B cell (primary cell): ENCODE measurements around the gene NPAS2. TPM values are rescaled to one million over a fixed set of nuclear protein-coding genes. Genes with fewer than 3 reads are reported as not detected.

Experiments used
- ATAC-seq: fragments of 200-7000 bp; cut with Tn5 transposase; one replicate; pipeline ENCODE4 v1.10.0; 2021; ENCODE audit warnings: low read depth, mild to moderate bottlenecking, moderate number of reproducible peaks, moderate library complexity
- CTCF ChIA-PET: fragments of 350-600 bp; sonication (Branson Sonifier 250); formaldehyde crosslinking; loops from one replicate; lab custom pipeline; 2021; ENCODE audit warnings: antibody characterized with exemption, inconsistent platforms; lab: Charles Lee
- POLR2A ChIA-PET: fragments of 350-600 bp; sonication (Branson Sonifier 250); formaldehyde crosslinking; loops from one replicate; lab custom pipeline; 2021; ENCODE audit warnings: antibody characterized with exemption; lab: Charles Lee
- DNase-seq: peaks from one replicate; pipeline ENCODE4 v3.0.0; 2013
- H2AFZ ChIP-seq: 2 replicates; pipeline ENCODE4 v1.6.1; 2012; ENCODE audit warnings: mild to moderate bottlenecking, low read depth, low read length; ENCODE audit not compliant: insufficient read depth, poor library complexity, severe bottlenecking
- H3K27ac ChIP-seq, 2 donors: 1 replicate in 1 of 2; 2 replicates in 1 of 2; pipeline ENCODE4 v1.5.1; 2012 to 2013; ENCODE audit warnings: low read length in 2 of 2, mild to moderate bottlenecking in 2 of 2, moderate library complexity in 1 of 2
- H3K27me3 ChIP-seq, 4 experiments: fragments of 200-600 bp in 1 of 4; sonication (generic) in 1 of 4; replicated peaks in 1 of 4; 1 replicate in 2 of 4; 2 replicates in 2 of 4; pipeline versions ENCODE4 v1.6.1 to v1.7.0; 2013 to 2016; ENCODE audit warnings: low read length in 3 of 4, mild to moderate bottlenecking in 2 of 4, mixed read lengths in 1 of 4, moderate library complexity in 1 of 4; ENCODE audit not compliant: insufficient read depth in 4 of 4, control insufficient read depth in 3 of 4; ENCODE audit errors: control extremely low read depth in 1 of 4
- H3K36me3 ChIP-seq, 2 experiments: replicated peaks in 1 of 2; 1 replicate in 1 of 2; 2 replicates in 1 of 2; pipeline versions ENCODE4 v1.6.1 to v1.7.1; 2013; ENCODE audit warnings: low read length in 1 of 2; ENCODE audit not compliant: insufficient read depth in 2 of 2, control insufficient read depth in 1 of 2; ENCODE audit errors: control extremely low read depth in 1 of 2, extremely low read depth in 1 of 2
- H3K4me1 ChIP-seq, 2 donors: fragments of 200-600 bp in 1 of 2; sonication (generic) in 1 of 2; 1 replicate in 1 of 2; 2 replicates in 1 of 2; pipeline versions ENCODE4 v1.5.1 to v1.6.1; 2013 to 2017; ENCODE audit warnings: low read length in 2 of 2; ENCODE audit not compliant: control insufficient read depth in 2 of 2, insufficient read depth in 2 of 2
- H3K4me2 ChIP-seq: replicated peaks from 2 replicates; pipeline ENCODE3; 2012; ENCODE audit warnings: mild to moderate bottlenecking, low read depth, low read length; ENCODE audit not compliant: poor library complexity, severe bottlenecking
- H3K4me3 ChIP-seq, 5 experiments: fragments of 200-600 bp in 1 of 5; sonication (generic) in 1 of 5; 1 replicate in 3 of 5; 2 replicates in 2 of 5; pipeline versions ENCODE4 v1.5.1 to v1.7.0; 2011 to 2016; ENCODE audit warnings: low read length in 4 of 5, mild to moderate bottlenecking in 4 of 5, low read depth in 2 of 5, control low read depth in 1 of 5, moderate library complexity in 1 of 5; ENCODE audit not compliant: insufficient read depth in 1 of 5; ENCODE audit errors: control extremely low read depth in 1 of 5, extremely low read depth in 1 of 5
- H3K79me2 ChIP-seq: fragments of 200-600 bp; sonication (generic); one replicate; pipeline ENCODE4 v1.6.0; 2016; ENCODE audit warnings: low read length; ENCODE audit not compliant: control insufficient read depth, insufficient read depth
- H3K9ac ChIP-seq: fragments of 200-600 bp; sonication (generic); 2 replicates; pipeline ENCODE4 v1.6.1; 2017; ENCODE audit warnings: mild to moderate bottlenecking, low read length, moderate library complexity
- H3K9me3 ChIP-seq, 3 donors: one replicate each; pipeline versions ENCODE4 v1.6.1 to v1.7.1; 2013; ENCODE audit warnings: low read length in 2 of 3; ENCODE audit not compliant: control insufficient read depth in 2 of 3, insufficient read depth in 1 of 3; ENCODE audit errors: control extremely low read depth in 1 of 3
- H4K20me1 ChIP-seq: 2 replicates; pipeline ENCODE4 v1.6.0; 2012; ENCODE audit warnings: mild to moderate bottlenecking, low read length; ENCODE audit not compliant: insufficient read depth, control insufficient read depth, poor library complexity, severe bottlenecking
- H3K27ac Mint-ChIP-seq: one replicate; pipeline ENCODE4 v1.8.0; 2021; ENCODE audit warnings: mixed read lengths
- H3K27me3 Mint-ChIP-seq: one replicate; pipeline ENCODE4 v1.8.0; 2021; ENCODE audit warnings: mixed read lengths
- H3K4me1 Mint-ChIP-seq: one replicate; pipeline ENCODE4 v1.8.0; 2021; ENCODE audit warnings: mixed read lengths
- H3K4me3 Mint-ChIP-seq: one replicate; pipeline ENCODE4 v1.8.0; 2021; ENCODE audit warnings: mixed read lengths
- H3K9me3 Mint-ChIP-seq: one replicate; pipeline ENCODE4 v1.8.0; 2022; ENCODE audit warnings: mixed read lengths; ENCODE audit not compliant: insufficient read depth
- EZH2 ChIP-seq: IDR thresholded peaks from 2 replicates; pipeline ENCODE4 v1.6.1; 2012; ENCODE audit warnings: borderline replicate concordance, low read depth, mild to moderate bottlenecking, moderate library complexity, low read length; ENCODE audit not compliant: insufficient read depth, poor library complexity, severe bottlenecking
- WGBS: methylation state at CpG from one replicate; pipeline ENCODE4 v1.1.5; 2013; ENCODE audit warnings: missing lambda C conversion rate; ENCODE audit not compliant: insufficient coverage; 5-methylcytosine and 5-hydroxymethylcytosine counted together
- intact Hi-C: fragments of 100-400 bp; cut with micrococcal nuclease; formaldehyde crosslinking; loops from one replicate; pipeline ENCODE4 v1.10.0; 2022
- polyA plus RNA-seq: library from polyadenylated mRNA; depleted of rRNA; stranded (reverse); fragments of >200 nt; gene quantifications from 2 replicates; pipeline ENCODE4 v1.2.3, GENCODE V29; 2012
- total RNA-seq, 2 donors: library from RNA; stranded (reverse); fragments of 120-200 nt in 1 of 2; gene quantifications; 1 replicate in 1 of 2; 2 replicates in 1 of 2; pipeline versions ENCODE4 v1.2.3 to v1.2.4, GENCODE V29; 2013 to 2022
- TF ChIP-seq, protein P1 (sequence below): fragments of 200-600 bp; IDR thresholded peaks from one replicate; pipeline ENCODE4 v1.8.0; 2022; ENCODE audit warnings: antibody characterized with exemption, mild to moderate bottlenecking

The NPAS2 gene
- total and polyA plus RNA-seq, 2 donors (not counting 1 experiment from before 2014, with no cell fraction given): not detected

DNA sequence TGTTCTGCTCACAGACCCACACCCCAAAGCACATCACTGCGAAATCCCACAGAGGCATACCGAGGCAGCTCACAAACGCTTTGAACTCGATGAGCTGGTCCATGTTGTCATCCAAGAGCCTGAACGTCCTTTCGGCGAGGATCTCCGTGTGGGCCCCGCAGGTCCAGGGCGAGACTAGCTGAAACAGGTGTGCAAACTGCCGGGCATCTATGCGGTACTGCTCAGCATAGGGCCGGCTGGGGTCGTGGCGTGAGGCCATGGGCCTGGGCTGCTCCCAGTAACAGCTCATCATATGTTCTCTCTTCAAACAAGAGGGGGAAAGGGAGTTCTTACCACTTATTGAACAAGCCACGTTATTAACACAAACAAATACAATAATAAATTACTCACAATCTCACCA, 202.3 kb downstream of the NPAS2 start:
- over 99% methylated on average over 14 of the region's 16 CpGs for WGBS
- intact Hi-C loops: no loop called here
- Histone ChIP-seq H3K9me3 (no peaks in the 10 kb centered on the region), H2AFZ (no peak overlapping the region), H4K20me1 (no peaks in the 10 kb centered on the region), H3K27me3 (no peaks in the 10 kb centered on the region), H3K4me1 (no peaks in the 10 kb centered on the region), H3K36me3 (peaks cover 0 to 8% of the 10 kb centered on the region in 2 experiments), H3K4me3 (no peak overlapping the region), H3K27ac (no peak overlapping the region), H3K4me2 (no peak overlapping the region), H3K79me2 (no peaks in the 10 kb centered on the region), H3K9ac (no peak overlapping the region)
- Mint-ChIP-seq H3K27ac (no peak overlapping the region), H3K9me3 (no peaks in the 10 kb centered on the region), H3K27me3 (no peaks in the 10 kb centered on the region), H3K4me1 (peaks cover 3% of the 10 kb centered on the region), H3K4me3 (no peak overlapping the region)
- TF ChIP-seq EZH2: no peak
- TF ChIP-seq, protein P1, sequence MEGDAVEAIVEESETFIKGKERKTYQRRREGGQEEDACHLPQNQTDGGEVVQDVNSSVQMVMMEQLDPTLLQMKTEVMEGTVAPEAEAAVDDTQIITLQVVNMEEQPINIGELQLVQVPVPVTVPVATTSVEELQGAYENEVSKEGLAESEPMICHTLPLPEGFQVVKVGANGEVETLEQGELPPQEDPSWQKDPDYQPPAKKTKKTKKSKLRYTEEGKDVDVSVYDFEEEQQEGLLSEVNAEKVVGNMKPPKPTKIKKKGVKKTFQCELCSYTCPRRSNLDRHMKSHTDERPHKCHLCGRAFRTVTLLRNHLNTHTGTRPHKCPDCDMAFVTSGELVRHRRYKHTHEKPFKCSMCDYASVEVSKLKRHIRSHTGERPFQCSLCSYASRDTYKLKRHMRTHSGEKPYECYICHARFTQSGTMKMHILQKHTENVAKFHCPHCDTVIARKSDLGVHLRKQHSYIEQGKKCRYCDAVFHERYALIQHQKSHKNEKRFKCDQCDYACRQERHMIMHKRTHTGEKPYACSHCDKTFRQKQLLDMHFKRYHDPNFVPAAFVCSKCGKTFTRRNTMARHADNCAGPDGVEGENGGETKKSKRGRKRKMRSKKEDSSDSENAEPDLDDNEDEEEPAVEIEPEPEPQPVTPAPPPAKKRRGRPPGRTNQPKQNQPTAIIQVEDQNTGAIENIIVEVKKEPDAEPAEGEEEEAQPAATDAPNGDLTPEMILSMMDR: no peak
- CTCF ChIA-PET: interaction anchor here (1.3 to 1.9 kb wide), 2 partner anchors 10 to 185 kb away, joined by 3 to 9 read pairs; no protein-coding TSS in a partner anchor
- POLR2A ChIA-PET: no interaction called here
- DNase-seq (no peak), ATAC-seq (no peak)

DNA sequence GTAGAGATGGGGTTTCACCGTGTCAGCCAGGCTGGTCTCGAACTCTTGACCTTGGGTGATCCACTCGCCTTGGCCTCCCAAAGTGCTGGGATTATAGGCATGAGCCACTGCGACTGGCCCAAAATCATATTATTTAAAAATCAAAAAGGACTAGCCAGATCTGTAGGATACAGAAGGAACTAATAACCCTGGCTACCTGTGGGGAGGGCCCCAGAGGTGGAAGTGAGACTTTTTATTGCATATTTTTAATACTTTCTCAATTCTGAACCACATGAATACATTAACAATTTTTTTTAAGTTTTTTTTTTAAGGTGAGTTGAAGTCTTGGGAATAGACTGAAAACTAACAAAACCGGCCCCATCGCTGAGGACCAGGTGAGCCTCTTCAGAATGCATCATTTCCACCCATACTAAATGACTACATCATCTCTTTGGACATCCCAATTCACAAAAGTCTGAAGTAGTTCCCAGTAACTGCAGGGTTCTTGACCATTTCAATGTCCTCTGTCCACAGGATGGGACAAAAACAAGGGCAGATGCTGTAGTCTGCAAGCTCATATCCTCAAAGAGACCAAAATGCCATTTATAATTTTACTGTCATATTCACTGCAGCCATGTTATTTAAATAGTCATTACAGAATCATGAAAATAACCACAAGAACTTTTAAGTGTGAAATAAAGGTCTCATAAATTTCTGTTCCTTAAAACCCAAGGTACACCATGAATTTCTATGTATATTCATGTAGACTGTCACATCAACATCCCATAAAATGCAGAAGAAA, 203.6 kb downstream of the NPAS2 start:
- H3K4me1 Mint-ChIP-seq: peaks cover 3% of the 10 kb centered on the region
- H3K4me1 ChIP-seq: no peaks in the 10 kb centered on the region
- intact Hi-C loops: no loop called here
- no peak overlapping the region for H3K4me2 ChIP-seq
- ATAC-seq (no peak), DNase-seq (no peak)
- H3K9ac ChIP-seq: no peak overlapping the region
- no peak for TF ChIP-seq EZH2
- TF ChIP-seq, protein P1: no peak
- H3K4me3 ChIP-seq: no peak overlapping the region
- CTCF ChIA-PET: interaction anchor here (0.7 kb wide), 1 partner anchor 11 kb away, joined by 3 read pairs; no protein-coding TSS in a partner anchor
- H3K27me3 ChIP-seq: peaks cover 0 to 2% (median 0%) of the 10 kb centered on the region in 4 experiments
- POLR2A ChIA-PET: no interaction called here
- no peaks in the 10 kb centered on the region for H4K20me1 ChIP-seq
- H3K4me3 Mint-ChIP-seq: no peak overlapping the region
- no peaks in the 10 kb centered on the region for H3K9me3 ChIP-seq
- WGBS: 100% methylated on average over 2 of the region's 6 CpGs
- H2AFZ ChIP-seq: no peak overlapping the region
- H3K9me3 Mint-ChIP-seq: no peaks in the 10 kb centered on the region
- H3K79me2 ChIP-seq: no peaks in the 10 kb centered on the region
- peaks cover 0 to 8% of the 10 kb centered on the region in 2 experiments for H3K36me3 ChIP-seq
- no peaks in the 10 kb centered on the region for H3K27me3 Mint-ChIP-seq
- no peak overlapping the region for H3K27ac Mint-ChIP-seq
- H3K27ac ChIP-seq: no peak overlapping the region
